ENCODE results near the gene RAB7A.

RAB7A gene

GRCh38 chr3:128788268-128788869 lies 62.4 kb downstream of the RAB7A start:
- no peak for DNase-seq (ENCODE audit: low read depth)

DNA sequence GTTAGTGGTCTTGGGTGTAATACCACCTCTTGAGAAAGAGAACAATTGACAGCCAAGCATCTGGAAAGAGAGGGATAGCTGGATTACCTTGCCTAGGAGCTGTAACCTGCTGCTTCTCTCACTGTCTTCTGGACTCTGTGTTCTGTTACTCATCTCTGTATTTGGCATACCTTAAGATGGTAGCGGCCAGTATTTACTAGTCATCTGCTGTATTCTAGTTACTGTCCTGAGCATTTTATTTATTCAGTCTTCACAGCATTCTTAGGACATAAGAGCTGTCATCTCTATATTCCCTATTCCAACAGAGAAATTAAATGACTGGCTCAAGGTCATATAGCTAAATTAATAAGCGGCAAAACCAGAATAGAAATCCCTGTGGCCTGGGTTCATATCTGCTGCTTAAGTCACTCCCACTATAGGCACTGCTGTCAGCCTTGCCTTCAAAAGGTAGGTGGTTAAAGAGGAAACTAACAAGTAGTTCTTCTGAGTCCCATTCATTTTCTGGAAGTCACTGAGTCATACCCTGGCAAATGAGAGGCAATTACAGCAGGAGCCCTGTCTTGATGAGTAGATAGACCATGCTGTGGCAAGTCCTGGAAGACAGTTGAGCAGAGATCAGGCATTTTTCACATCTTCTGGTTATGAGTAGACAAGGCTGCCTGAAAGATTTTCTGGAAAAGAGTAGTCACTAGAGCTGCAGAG lies 68.2 kb downstream of the RAB7A start:
- DNase-seq (ENCODE audit: low read depth), result no peak

GRCh38 chr3:128794770-128795649 lies 69.0 kb downstream of the RAB7A start:
- peak; percentile 35 for DNase-seq (ENCODE audit: low read depth)

- DNase-seq (ENCODE audit: low read depth), result no peak
These were observed 73.7 kb downstream of the RAB7A start for GRCh38 chr3:128799653-128800052.

DNA sequence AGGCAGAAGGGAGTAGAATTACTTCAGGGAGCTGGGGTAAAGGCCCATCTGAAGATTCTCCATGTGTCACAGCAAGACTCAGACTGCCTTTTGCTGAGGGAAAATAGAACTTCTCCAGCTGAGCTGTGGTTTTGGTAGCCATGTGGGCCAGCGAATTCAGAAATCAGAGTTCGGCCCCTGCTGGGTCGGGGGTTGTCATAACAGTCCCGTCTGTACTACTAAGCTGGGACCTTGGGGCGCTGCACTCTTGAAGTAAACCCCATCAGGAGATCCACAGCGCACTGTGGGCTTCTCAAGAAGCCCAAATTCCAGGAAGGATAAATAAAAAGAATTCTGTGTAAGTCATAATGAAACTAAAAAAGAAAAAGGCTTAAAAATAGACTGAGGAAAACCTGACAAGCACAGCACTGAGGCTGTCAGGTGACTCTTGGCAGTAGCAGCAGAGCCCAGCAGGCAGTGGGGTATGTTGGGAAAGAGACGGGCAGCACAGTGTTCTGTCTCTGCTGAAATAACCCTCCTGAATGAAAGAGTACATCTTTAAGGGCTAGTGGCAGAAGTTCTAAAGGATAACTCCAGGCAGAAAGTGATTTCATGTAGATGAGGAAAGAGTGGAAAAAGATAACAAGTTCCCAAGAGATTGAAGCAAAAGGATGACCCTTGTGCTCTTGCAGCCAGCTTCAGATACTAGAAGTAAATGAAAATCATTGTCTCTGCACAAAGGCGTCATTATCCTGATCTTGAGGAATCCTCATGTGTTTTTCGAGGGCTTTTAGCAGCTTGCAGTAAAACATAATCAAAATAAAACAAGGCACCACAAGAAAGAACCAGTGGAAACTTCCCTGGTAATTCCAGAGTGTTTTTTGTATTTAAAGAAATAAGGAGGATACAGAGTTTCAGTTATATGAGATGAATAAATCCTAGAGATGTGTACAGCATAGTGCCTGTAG lies 74.5 kb downstream of the RAB7A start:
- peak; percentile 49 for DNase-seq (ENCODE audit: low read depth)

GRCh38 chr3:128801779-128802380 lies 75.9 kb downstream of the RAB7A start:
- DNase-seq (ENCODE audit: low read depth), result no peak

DNA sequence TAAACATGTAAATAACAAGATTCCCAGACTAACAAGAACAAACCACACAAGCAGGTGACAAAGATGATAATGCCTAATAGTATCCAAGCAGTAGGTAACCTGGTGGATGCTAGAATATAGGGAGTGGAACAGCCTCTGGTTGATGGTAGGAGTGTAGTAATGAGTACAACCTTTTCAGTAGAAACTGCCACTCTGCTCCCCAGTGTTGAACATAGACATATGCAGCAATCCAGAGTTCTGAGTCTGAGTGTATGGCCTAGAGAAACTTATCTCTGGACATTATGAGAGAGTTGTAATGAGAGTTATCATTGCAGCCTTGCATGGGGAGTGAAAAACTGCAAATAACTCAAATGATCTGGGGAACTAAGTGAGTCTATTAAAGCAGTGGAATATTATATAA lies 77.3 kb downstream of the RAB7A start:
- DNase-seq (ENCODE audit: low read depth), result no peak

DNA sequence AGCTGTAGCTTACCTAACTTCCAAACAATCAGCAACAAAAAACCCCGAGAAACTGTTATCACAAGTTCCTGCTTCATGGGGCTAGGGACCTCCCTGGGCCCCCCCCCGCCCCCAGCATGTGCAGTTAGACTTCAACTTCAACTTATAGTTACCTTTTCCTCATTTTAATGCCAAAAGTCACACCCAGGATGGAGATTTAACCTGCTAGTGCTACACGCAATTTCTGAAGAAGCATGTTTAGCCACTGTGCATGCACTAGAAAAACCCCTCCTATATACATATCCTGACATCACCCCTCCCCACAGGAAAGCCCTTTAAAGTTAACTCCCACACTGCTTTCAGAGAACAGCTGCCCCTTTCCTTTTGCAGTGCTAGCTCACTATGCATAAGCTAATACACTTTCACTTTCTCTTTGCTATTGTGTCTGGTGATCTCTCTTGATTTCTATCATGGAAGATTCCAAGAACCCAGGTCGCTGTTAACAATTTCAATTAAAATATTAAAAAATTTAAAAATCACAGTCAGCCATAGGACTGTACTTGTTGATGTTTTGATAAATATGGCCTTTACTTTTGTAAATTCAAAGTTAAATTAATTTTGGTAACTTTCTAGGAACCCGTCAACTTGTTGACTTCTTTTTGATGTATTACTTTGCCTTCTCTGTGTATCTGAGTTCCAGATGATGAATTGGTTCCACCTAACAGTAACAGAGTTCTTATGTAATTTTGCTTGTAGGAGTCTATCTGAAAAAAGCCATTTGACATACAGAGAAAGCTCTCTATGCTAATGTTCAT lies 78.2 kb downstream of the RAB7A start:
- peak; percentile 37 for DNase-seq (ENCODE audit: low read depth)

DNA sequence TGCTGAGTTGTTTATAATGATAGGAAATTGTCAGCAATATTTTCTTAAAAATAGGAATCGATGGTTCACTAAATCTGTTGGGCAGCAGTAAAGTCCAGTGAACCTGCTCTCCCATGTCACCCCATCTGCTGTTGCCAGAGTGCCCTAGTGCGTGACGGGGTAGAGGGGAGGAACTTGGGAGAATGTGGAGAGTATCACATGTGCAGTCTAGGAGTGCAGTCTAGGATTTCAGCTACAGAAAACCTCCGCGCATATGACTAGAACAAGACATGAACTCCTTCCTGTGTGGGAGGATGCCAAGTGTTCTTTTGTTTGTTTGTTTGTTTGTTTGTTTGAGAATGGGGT lies 78.8 kb downstream of the RAB7A start:
- DNase-seq (ENCODE audit: low read depth), result no peak

DNA sequence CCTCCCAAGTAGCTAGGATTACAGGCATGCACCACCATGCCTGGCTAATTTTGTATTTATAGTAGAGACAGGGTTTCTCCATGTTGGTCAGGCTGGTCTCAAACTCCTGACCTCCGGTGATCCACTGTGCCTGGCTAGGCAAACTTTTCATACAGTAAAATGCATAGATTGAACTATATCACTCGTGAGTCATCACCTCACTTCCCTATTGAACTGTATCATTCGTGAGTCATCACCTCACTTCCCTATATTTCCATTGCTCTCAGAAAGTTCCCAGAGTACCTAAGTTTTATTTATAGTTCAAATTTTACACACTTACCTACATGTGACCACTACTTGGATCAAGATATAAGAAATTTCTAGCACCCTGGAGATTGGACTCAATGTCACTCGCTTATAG lies 79.8 kb downstream of the RAB7A start:
- DNase-seq (ENCODE audit: low read depth), result no peak

GRCh38 chr3:128806588-128806987 lies 80.6 kb downstream of the RAB7A start:
- no peak for DNase-seq (ENCODE audit: low read depth)

DNA sequence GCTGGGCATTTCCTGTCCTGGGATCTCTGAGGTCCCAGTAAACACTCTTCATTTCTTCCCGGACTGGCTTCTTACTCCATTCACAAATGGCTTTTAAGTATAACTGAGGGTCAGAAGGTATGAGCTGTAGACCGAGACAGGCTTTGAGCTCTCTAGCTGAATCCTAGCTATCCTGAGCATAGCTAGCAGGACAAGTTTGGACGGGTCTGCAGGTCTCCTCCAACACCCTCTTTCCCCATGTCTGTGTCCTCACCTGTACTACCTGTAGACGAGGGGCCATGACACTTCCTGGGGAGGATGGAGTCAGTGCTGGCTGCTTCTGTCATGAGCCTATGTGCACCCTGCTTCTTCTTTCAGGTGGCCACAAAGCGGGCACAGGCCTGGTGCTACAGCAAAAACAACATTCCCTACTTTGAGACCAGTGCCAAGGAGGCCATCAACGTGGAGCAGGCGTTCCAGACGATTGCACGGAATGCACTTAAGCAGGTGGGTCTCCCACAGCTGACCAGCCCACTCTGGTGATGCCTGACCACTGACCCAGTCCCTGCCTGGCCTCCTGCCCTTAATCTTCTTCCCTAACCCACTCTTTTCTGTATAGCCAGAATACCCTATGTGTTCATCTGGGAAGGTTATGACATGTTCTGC lies 81.3 kb downstream of the RAB7A start:
- no peak for DNase-seq (ENCODE audit: low read depth)

- DNase-seq (ENCODE audit: low read depth), result no peak
These were observed 82.7 kb downstream of the RAB7A start for GRCh38 chr3:128808672-128809071.

DNA sequence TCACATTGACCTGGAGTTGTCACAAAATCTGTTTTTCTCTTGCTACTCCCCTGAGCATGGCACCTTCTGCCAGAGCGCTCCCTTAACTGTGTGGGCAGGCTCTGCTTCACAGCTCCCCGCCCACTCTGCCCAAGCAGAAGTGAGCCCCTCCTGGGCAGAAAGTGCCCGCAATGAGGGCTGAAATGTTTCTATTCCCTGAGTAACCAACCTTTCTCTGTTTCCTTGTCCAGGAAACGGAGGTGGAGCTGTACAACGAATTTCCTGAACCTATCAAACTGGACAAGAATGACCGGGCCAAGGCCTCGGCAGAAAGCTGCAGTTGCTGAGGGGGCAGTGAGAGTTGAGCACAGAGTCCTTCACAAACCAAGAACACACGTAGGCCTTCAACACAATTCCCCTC lies 87.1 kb downstream of the RAB7A start:
- no peak for DNase-seq (ENCODE audit: low read depth)

DNA sequence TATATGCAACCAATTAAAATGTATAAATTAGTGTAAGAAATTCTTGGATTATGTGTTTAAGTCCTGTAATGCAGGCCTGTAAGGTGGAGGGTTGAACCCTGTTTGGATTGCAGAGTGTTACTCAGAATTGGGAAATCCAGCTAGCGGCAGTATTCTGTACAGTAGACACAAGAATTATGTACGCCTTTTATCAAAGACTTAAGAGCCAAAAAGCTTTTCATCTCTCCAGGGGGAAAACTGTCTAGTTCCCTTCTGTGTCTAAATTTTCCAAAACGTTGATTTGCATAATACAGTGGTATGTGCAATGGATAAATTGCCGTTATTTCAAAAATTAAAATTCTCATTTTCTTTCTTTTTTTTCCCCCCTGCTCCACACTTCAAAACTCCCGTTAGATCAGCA lies 88.1 kb downstream of the RAB7A start:
- DNase-seq (ENCODE audit: low read depth), result no peak

- DNase-seq (ENCODE audit: low read depth), result no peak
These were observed 88.7 kb downstream of the RAB7A start for GRCh38 chr3:128814519-128815317.

- no peak for DNase-seq (ENCODE audit: low read depth)
These were observed 89.5 kb downstream of the RAB7A start for GRCh38 chr3:128815318-128816064.

GRCh38 chr3:128818186-128818787 lies 92.3 kb downstream of the RAB7A start:
- DNase-seq (ENCODE audit: low read depth), result no peak

Measured in stimulated activated CD8-positive, alpha-beta memory T cell treated with anti-CD3 and anti-CD28 coated beads, Interleukin-4, amount 100 ng/mL, for 24 hours (primary cell).